GM23338 (cell line): Measurements from ENCODE around the gene MTARC2. TPM values are rescaled to one million over a fixed set of nuclear protein-coding genes. Genes with fewer than 3 reads are reported as not detected.

Source experiments
- ATAC-seq: fragments of 200-7000 bp; cut with Tn5 transposase; 3 replicates; pipeline ENCODE4 v1.9.1; 2020
- DNase-seq: peaks from one replicate; pipeline ENCODE4 v3.0.0-alpha.2; 2015; ENCODE audit warnings: low spot score
- H2AFZ ChIP-seq: fragments of 200-600 bp; sonication (generic); 2 replicates; pipeline ENCODE4 v1.8.0; 2016; ENCODE audit warnings: antibody characterized with exemption, mild to moderate bottlenecking, moderate library complexity
- H3F3A ChIP-seq: fragments of 200-600 bp; sonication (generic); replicated peaks from 2 replicates; pipeline ENCODE4 v1.8.0; 2017; ENCODE audit warnings: antibody characterized with exemption, mixed run types, low read depth
- H3K27ac ChIP-seq: fragments of 200-600 bp; sonication (generic); 2 replicates; pipeline ENCODE4 v1.6.1; 2016; ENCODE audit warnings: low read depth
- H3K27me3 ChIP-seq: fragments of 200-600 bp; sonication (generic); 2 replicates; pipeline ENCODE4 v1.8.0; 2016; ENCODE audit warnings: mild to moderate bottlenecking, mixed run types, moderate library complexity; ENCODE audit not compliant: insufficient read depth
- H3K36me3 ChIP-seq: fragments of 200-600 bp; sonication (generic); 2 replicates; pipeline ENCODE4 v1.8.0; 2016; ENCODE audit warnings: mild to moderate bottlenecking; ENCODE audit not compliant: insufficient read depth
- H3K4me1 ChIP-seq: fragments of 200-600 bp; sonication (generic); 2 replicates; pipeline ENCODE4 v1.8.0; 2016; ENCODE audit warnings: mild to moderate bottlenecking, moderate library complexity; ENCODE audit not compliant: insufficient read depth
- H3K4me2 ChIP-seq: fragments of 200-600 bp; sonication (generic); 2 replicates; pipeline ENCODE4 v1.7.1; 2017; ENCODE audit warnings: mixed run types
- H3K4me3 ChIP-seq: fragments of 200-600 bp; sonication (generic); 2 replicates; pipeline ENCODE4 v1.6.1; 2016; ENCODE audit warnings: mixed run types
- H3K79me2 ChIP-seq: fragments of 200-600 bp; sonication (generic); replicated peaks from 2 replicates; pipeline ENCODE4 v1.8.0; 2017; ENCODE audit warnings: mild to moderate bottlenecking; ENCODE audit not compliant: insufficient read depth
- H3K9me2 ChIP-seq: fragments of 200-600 bp; sonication (generic); 2 replicates; pipeline ENCODE4 v1.8.0; 2017; ENCODE audit not compliant: insufficient read depth
- H4K20me1 ChIP-seq: fragments of 200-600 bp; sonication (generic); replicated peaks from 2 replicates; pipeline ENCODE4 v1.8.0; 2017; ENCODE audit warnings: mild to moderate bottlenecking; ENCODE audit not compliant: insufficient read depth
- H3K27ac Mint-ChIP-seq: 2 replicates; pipeline ENCODE4 v1.8.0; 2020; ENCODE audit warnings: inconsistent platforms, mild to moderate bottlenecking, moderate library complexity, mixed read lengths
- H3K27me3 Mint-ChIP-seq: 3 replicates; pipeline ENCODE4 v1.8.0; 2022; ENCODE audit warnings: low read depth, mild to moderate bottlenecking, moderate library complexity, mixed read lengths, inconsistent platforms; ENCODE audit not compliant: insufficient read depth, poor library complexity
- H3K36me3 Mint-ChIP-seq: 3 replicates; pipeline ENCODE4 v1.8.0; 2021; ENCODE audit warnings: low read depth, mild to moderate bottlenecking, inconsistent platforms, moderate library complexity, mixed read lengths
- H3K4me1 Mint-ChIP-seq: 3 replicates; pipeline ENCODE4 v1.8.0; 2020; ENCODE audit warnings: mild to moderate bottlenecking, inconsistent platforms, mixed read lengths
- H3K4me3 Mint-ChIP-seq: 3 replicates; pipeline ENCODE4 v1.8.0; 2021; ENCODE audit warnings: moderate library complexity, mild to moderate bottlenecking, inconsistent platforms, mixed read lengths
- H3K9me3 Mint-ChIP-seq: 3 replicates; pipeline ENCODE4 v1.8.0; 2020; ENCODE audit warnings: moderate library complexity, mild to moderate bottlenecking, inconsistent platforms, mixed read lengths
- CREB1 ChIP-seq: fragments of 250-450 bp; sonication (Bioruptor Pico); IDR thresholded peaks from 2 replicates; pipeline ENCODE4 v1.5.0; 2020; ENCODE audit warnings: low read depth, mild to moderate bottlenecking, moderate library complexity
- CTCF ChIP-seq, 2 experiments: fragments of 200-600 bp in 1 of 2; sonication (generic) in 1 of 2; conservative IDR thresholded peaks; 2 replicates each; pipeline versions ENCODE4 v1.5.1 to v1.6.1; 2016 to 2017; ENCODE audit warnings: antibody characterized with exemption in 2 of 2, low read depth in 2 of 2, mild to moderate bottlenecking in 2 of 2, moderate library complexity in 1 of 2
- EZH2 ChIP-seq: fragments of 200-600 bp; sonication (generic); IDR thresholded peaks from one replicate; pipeline ENCODE4 v1.8.0; 2017; ENCODE audit warnings: antibody characterized with exemption, mild to moderate bottlenecking, low read depth; ENCODE audit not compliant: unreplicated experiment
- EZH2phosphoT487 ChIP-seq: fragments of 200-600 bp; sonication (generic); IDR thresholded peaks from one replicate; pipeline ENCODE4 v1.8.1; 2018; ENCODE audit warnings: antibody characterized with exemption; ENCODE audit not compliant: unreplicated experiment
- JUNB ChIP-seq: IDR thresholded peaks from one replicate; pipeline ENCODE4 v1.6.1; 2016; ENCODE audit warnings: antibody characterized with exemption; ENCODE audit not compliant: unreplicated experiment
- NANOG ChIP-seq: IDR thresholded peaks from 2 replicates; pipeline ENCODE4 v1.6.1; 2016; ENCODE audit warnings: antibody characterized with exemption, borderline replicate concordance
- POLR2AphosphoS5 ChIP-seq: IDR thresholded peaks from 2 replicates; pipeline ENCODE4 v1.6.1; 2016; ENCODE audit warnings: antibody characterized with exemption, low read depth
- STAT1 ChIP-seq: IDR thresholded peaks from one replicate; pipeline ENCODE4 v1.6.1; 2016; ENCODE audit warnings: antibody characterized with exemption; ENCODE audit not compliant: unreplicated experiment
- ZNF114 ChIP-seq: fragments of 250-450 bp; sonication (Bioruptor Pico); IDR thresholded peaks from 2 replicates; pipeline ENCODE4 v1.5.0; 2020; ENCODE audit warnings: mild to moderate bottlenecking, moderate library complexity
- ZNF331 ChIP-seq: fragments of 250-450 bp; sonication (Bioruptor Pico); IDR thresholded peaks from 2 replicates; pipeline ENCODE4 v1.5.0; 2020; ENCODE audit warnings: low read depth, mild to moderate bottlenecking, moderate library complexity
- ZNF462 ChIP-seq: fragments of 250-450 bp; sonication (Bioruptor Pico); IDR thresholded peaks from 2 replicates; pipeline ENCODE4 v1.5.0; 2020; ENCODE audit warnings: mild to moderate bottlenecking, moderate library complexity
- polyA plus RNA-seq: library from polyadenylated mRNA; unstranded; fragments of >200 nt; fragmentation: Nextera tagmentation; extraction: Ambion mirVana; gene quantifications from 2 replicates; pipeline ENCODE4 v1.2.1, GENCODE V29; 2016
- total RNA-seq: library from RNA; depleted of rRNA; stranded (reverse); fragments of >200 nt; shearing (Covaris generic); gene quantifications from 2 replicates; pipeline ENCODE4 v1.2.3, GENCODE V29; 2014
- TF ChIP-seq, protein P1 (sequence below): IDR thresholded peaks from one replicate; pipeline ENCODE4 v1.6.1; 2018; ENCODE audit warnings: antibody characterized with exemption; ENCODE audit not compliant: unreplicated experiment
- TF ChIP-seq, protein P2 (sequence below): IDR thresholded peaks from 2 replicates; pipeline ENCODE4 v1.6.1; 2016; ENCODE audit warnings: antibody characterized with exemption

MTARC2 gene
- total and polyA plus RNA-seq, 2 experiments from 2014 or later, result 4.1 to 8.0 TPM

DNA sequence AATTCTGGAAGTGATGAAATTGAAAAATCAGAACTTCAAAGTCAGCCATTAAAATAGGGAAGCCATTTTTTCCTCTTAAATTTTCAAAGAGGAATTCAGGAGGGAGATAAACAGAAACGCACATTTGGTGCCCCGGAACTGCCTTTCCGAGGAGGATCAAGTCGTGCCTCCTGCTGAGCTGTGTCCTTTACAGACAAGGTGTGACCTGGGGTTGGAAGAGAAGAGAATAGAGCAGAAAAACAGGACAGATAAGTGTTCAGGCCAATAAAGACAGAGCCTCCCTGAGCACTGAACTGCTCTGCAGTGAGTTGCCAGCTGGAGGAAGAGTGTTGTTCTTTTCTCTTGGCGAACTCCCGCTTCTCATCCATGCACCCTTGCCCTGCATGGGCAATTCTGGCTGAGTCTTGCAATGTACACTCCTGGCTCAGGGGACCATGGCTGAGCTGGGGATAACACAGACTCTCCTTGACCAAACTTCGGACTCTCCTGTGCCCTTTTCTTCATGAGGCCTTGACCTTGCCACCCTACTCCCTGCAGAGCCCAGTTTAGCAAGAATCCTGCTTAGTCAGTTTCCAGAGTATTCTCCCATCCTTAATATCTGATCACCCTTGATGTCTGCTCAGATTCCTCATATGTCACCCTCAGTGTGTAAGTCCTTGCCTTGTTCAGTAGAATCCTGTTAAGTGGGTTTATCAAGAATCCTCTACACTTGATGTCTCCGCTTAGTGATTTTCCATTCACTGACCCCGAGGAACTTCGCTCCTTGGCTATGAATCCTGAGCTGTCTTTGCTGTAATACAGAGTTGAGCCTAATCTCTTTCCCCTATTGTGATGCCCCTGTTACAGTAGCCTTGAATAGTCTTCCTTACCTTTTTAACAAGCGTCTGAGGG lies 37.3 kb downstream of the MTARC2 start:
- Histone ChIP-seq H2AFZ (peak overlapping the region; percentile 99; the same call in 1 of the 2 replicates), H3K4me1 (peaks cover 16% of the 10 kb centered on the region), H3K27me3 (no peaks in the 10 kb centered on the region), H4K20me1 (peaks cover 16% of the 10 kb centered on the region), H3K79me2 (peaks cover 30% of the 10 kb centered on the region), H3K4me3 (peak overlapping the region; percentile 61), H3K27ac (peak overlapping the region; percentile 72; the same call in 1 of the 2 replicates), H3F3A (no peaks in the 10 kb centered on the region), H3K9me2 (no peaks in the 10 kb centered on the region), H3K36me3 (0 out of 2 replicates have a peak, but pooled peaks cover 3% of the 10 kb centered on the region), H3K4me2 (peak overlapping the region; percentile 79)
- Mint-ChIP-seq H3K4me1 (peaks cover 15% of the 10 kb centered on the region), H3K36me3 (peaks cover 13% of the 10 kb centered on the region), H3K27ac (no peak overlapping the region), H3K27me3 (peaks cover 5% of the 10 kb centered on the region), H3K4me3 (peak overlapping the region; percentile 88), H3K9me3 (no peaks in the 10 kb centered on the region)
- DNase-seq (no peak), ATAC-seq (no peak)
- TF ChIP-seq CREB1 (CRISPR knock-in tag) (no peak), ZNF462 (CRISPR knock-in tag) (no peak), EZH2 (no peak), ZNF331 (CRISPR knock-in tag) (no peak), STAT1 (no peak), EZH2phosphoT487 (no peak), JUNB (no peak), CTCF (conservative IDR thresholded peaks at IDR 0.05; ENCODE audit: low read depth in 2 of 2) (no peak), POLR2AphosphoS5 (no peak), ZNF114 (CRISPR knock-in tag) (no peak), NANOG (no peak)
- TF ChIP-seq, protein P1, sequence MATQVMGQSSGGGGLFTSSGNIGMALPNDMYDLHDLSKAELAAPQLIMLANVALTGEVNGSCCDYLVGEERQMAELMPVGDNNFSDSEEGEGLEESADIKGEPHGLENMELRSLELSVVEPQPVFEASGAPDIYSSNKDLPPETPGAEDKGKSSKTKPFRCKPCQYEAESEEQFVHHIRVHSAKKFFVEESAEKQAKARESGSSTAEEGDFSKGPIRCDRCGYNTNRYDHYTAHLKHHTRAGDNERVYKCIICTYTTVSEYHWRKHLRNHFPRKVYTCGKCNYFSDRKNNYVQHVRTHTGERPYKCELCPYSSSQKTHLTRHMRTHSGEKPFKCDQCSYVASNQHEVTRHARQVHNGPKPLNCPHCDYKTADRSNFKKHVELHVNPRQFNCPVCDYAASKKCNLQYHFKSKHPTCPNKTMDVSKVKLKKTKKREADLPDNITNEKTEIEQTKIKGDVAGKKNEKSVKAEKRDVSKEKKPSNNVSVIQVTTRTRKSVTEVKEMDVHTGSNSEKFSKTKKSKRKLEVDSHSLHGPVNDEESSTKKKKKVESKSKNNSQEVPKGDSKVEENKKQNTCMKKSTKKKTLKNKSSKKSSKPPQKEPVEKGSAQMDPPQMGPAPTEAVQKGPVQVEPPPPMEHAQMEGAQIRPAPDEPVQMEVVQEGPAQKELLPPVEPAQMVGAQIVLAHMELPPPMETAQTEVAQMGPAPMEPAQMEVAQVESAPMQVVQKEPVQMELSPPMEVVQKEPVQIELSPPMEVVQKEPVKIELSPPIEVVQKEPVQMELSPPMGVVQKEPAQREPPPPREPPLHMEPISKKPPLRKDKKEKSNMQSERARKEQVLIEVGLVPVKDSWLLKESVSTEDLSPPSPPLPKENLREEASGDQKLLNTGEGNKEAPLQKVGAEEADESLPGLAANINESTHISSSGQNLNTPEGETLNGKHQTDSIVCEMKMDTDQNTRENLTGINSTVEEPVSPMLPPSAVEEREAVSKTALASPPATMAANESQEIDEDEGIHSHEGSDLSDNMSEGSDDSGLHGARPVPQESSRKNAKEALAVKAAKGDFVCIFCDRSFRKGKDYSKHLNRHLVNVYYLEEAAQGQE, result no peak
- TF ChIP-seq, protein P2, sequence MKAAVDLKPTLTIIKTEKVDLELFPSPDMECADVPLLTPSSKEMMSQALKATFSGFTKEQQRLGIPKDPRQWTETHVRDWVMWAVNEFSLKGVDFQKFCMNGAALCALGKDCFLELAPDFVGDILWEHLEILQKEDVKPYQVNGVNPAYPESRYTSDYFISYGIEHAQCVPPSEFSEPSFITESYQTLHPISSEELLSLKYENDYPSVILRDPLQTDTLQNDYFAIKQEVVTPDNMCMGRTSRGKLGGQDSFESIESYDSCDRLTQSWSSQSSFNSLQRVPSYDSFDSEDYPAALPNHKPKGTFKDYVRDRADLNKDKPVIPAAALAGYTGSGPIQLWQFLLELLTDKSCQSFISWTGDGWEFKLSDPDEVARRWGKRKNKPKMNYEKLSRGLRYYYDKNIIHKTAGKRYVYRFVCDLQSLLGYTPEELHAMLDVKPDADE, result no peak
